ENCODE results near the gene IL21R. TPM values are rescaled to one million over a fixed set of nuclear protein-coding genes. Genes with fewer than 3 reads are reported as not detected.
A peak's percentile ranks its signal among the peaks of the same experiment; 100 is the strongest.

IL21R gene
- total and polyA plus RNA-seq, 9 of the 15 experiments (the other 6 are each of a cell fraction or from before 2014, with no cell fraction given): 0.04 to 0.34 (median 0.18) TPM; not detected in 1

- TF ChIP-seq HDAC3 (IDR thresholded peaks at IDR 0.05; ENCODE audit: borderline replicate concordance, partially characterized antibody): no peak
Measured at GRCh38 chr16:27425961-27426360, 24.0 kb downstream of the IL21R start (continued).

- in situ Hi-C loops (cut with MboI): no loop called here
- peak; percentile 55 for FAIRE-seq
- TF ChIP-seq PHF20 (IDR thresholded peaks at IDR 0.05; ENCODE audit: partially characterized antibody) (no peak), HNRNPLL (IDR thresholded peaks at IDR 0.05; ENCODE audit: low read depth, low read length, poor library complexity, severe bottlenecking) (no peak), CREBBP (IDR thresholded peaks at IDR 0.05; ENCODE audit: low read depth, low read length) (no peak), STAT5A (IDR thresholded peaks at IDR 0.05; ENCODE audit: borderline replicate concordance, low read length) (no peak), PHF21A (IDR thresholded peaks at IDR 0.05; ENCODE audit: borderline replicate concordance, low read depth) (no peak; the same call in 1 of the 2 replicates), NFE2 (IDR thresholded peaks at IDR 0.05; ENCODE audit: low read depth) (no peak), NFIX (CRISPR knock-in tag; IDR thresholded peaks at IDR 0.05; ENCODE audit: low read depth) (no peak), BHLHE40 (IDR thresholded peaks at IDR 0.05; ENCODE audit: low read length) (no peak), ARHGAP35 (IDR thresholded peaks at IDR 0.05; ENCODE audit: partially characterized antibody) (no peak)
- TF ChIP-seq, protein P1, sequence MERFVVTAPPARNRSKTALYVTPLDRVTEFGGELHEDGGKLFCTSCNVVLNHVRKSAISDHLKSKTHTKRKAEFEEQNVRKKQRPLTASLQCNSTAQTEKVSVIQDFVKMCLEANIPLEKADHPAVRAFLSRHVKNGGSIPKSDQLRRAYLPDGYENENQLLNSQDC (CRISPR knock-in tag; IDR thresholded peaks at IDR 0.05): no peak
Measured at GRCh38 chr16:27426423-27427408, 24.7 kb downstream of the IL21R start.

More at GRCh38 chr16:27426423-27427408, 24.7 kb downstream of the IL21R start:
- H3K27ac ChIP-seq (ENCODE audit: extremely low read depth, low read depth, low read length): no peak overlapping the region
- peaks cover 0 to 5% of the 10 kb centered on the region in 2 experiments; a peak in 4 of 5 replicates for H3K4me1 ChIP-seq (replicated peaks in 1 of 2; ENCODE audit: control insufficient read depth in 2 of 2, insufficient read depth in 2 of 2, low read length in 2 of 2)
- ChIA-PET CTCF (ENCODE audit: low intra/inter-chr PET ratio) (no interaction called here), POLR2A (interaction anchor here (0.6 to 1.8 kb wide), 4 partner anchors 8 to 778 kb away, joined by 3 to 7 read pairs (median 5); no protein-coding TSS in a partner anchor)
- no peaks in the 10 kb centered on the region for H3K36me3 ChIP-seq (ENCODE audit: control insufficient read depth, insufficient read depth, low read length)
- intact Hi-C loops (cut with micrococcal nuclease): no loop called here
- H3K9me3 ChIP-seq (replicated peaks; ENCODE audit: control insufficient read depth, insufficient read depth, low read depth, low read length): peaks cover 4% of the 10 kb centered on the region
- no peak overlapping the region for H3K9ac ChIP-seq (ENCODE audit: insufficient read depth in 1 of 2, low read depth in 2 of 2, low read length in 2 of 2)
- no peak overlapping the region for H3K4me2 ChIP-seq (ENCODE audit: insufficient read depth, low read length)
- H3K79me2 ChIP-seq (ENCODE audit: control insufficient read depth, insufficient read depth, low read length): no peaks in the 10 kb centered on the region
- no peaks in the 10 kb centered on the region; a peak in 1 of 5 replicates for H3K27me3 ChIP-seq (ENCODE audit: control insufficient read depth in 2 of 2, insufficient read depth in 2 of 2, low read length in 2 of 2)
- no peak overlapping the region for H2AFZ ChIP-seq (ENCODE audit: low read depth, low read length)
- H4K20me1 ChIP-seq (replicated peaks; ENCODE audit: control insufficient read depth, insufficient read depth, low read length): no peaks in the 10 kb centered on the region
- WGBS (ENCODE audit: insufficient coverage, low coverage, missing lambda C conversion rate): 4% methylated on average over 7 of the region's 7 CpGs
- no peaks in the 10 kb centered on the region for H3K9me1 ChIP-seq (ENCODE audit: control insufficient read depth, insufficient read depth, low read length)
- no TSS peak for BruUV-seq (replicated peaks)
- DNase-seq (ENCODE audit: extremely low read depth in 1 of 4, low spot score in 3 of 4) (peak; percentile 29 to 78 (median 42)), ATAC-seq (peak; percentile 92)
- peak overlapping the region; percentile 2; the same call in 1 of the 2 replicates for H3K4me3 ChIP-seq
